HepG2 (cell line): ENCODE measurements around the gene SEMA4C. TPM values are rescaled to one million over a fixed set of nuclear protein-coding genes. Genes with fewer than 3 reads are reported as not detected.

Source experiments
- ATAC-seq: fragments of 200-7000 bp; cut with Tn5 transposase; 3 replicates; pipeline ENCODE4 v1.9.1; 2020; ENCODE audit warnings: mild to moderate bottlenecking, moderate library complexity
- BruUV-seq: library from RNA; stranded (reverse); fragments of 400-500 nt; replicated peaks from 2 replicates; lab custom pipeline; 2021; lab: Mats Ljungman, UMichigan
- CTCF ChIA-PET: fragments of 300-600 bp; formaldehyde crosslinking; extraction: SDS; loops from one replicate; lab custom pipeline; 2021; ENCODE audit warnings: low total read pairs, inconsistent platforms, low intra/inter-chr PET ratio; lab: Yijun Ruan, JAX
- POLR2A ChIA-PET: fragments of 350-600 bp; sonication (Branson Sonifier 250); formaldehyde crosslinking; loops from one replicate; lab custom pipeline; 2020; ENCODE audit warnings: antibody characterized with exemption, inconsistent platforms; lab: Yijun Ruan, JAX
- DNase-seq: peaks from one replicate; pipeline ENCODE4 v3.0.0-alpha.2; 2015; ENCODE audit warnings: low spot score
- FAIRE-seq: peaks from 3 replicates; lab custom pipeline; 2011; peaks lifted over from hg19 to GRCh38; lab: Jason Lieb, UNC
- H2AFZ ChIP-seq: one replicate; pipeline ENCODE4 v1.6.1; 2011; ENCODE audit warnings: low read length, inconsistent platforms
- H3K27ac ChIP-seq: fragments of 300-600 bp; 3 replicates; pipeline ENCODE4 v1.8.0; 2011; ENCODE audit warnings: mixed run types, mild to moderate bottlenecking, mixed read lengths, low read length, inconsistent platforms; ENCODE audit not compliant: insufficient read depth; ENCODE audit errors: extremely low read length
- H3K27me3 ChIP-seq, 2 experiments: fragments of 200-600 bp in 1 of 2; 2 replicates in 1 of 2; 3 replicates in 1 of 2; pipeline versions ENCODE4 v1.6.0 to v1.8.0; 2011; ENCODE audit warnings: low read length in 2 of 2, mild to moderate bottlenecking in 2 of 2, moderate library complexity in 2 of 2, inconsistent platforms in 1 of 2; ENCODE audit not compliant: insufficient read depth in 2 of 2, control insufficient read depth in 1 of 2
- H3K36me3 ChIP-seq, 2 experiments: fragments of 200-600 bp in 1 of 2; replicated peaks in 1 of 2; 2 replicates in 1 of 2; 3 replicates in 1 of 2; pipeline versions ENCODE4 v1.5.1 to v1.8.0; 2011; ENCODE audit warnings: low read length in 2 of 2, inconsistent platforms in 1 of 2; ENCODE audit not compliant: insufficient read depth in 2 of 2, control insufficient read depth in 1 of 2
- H3K4me1 ChIP-seq: 2 replicates; pipeline ENCODE4 v1.5.1; 2012; ENCODE audit warnings: low read length, inconsistent platforms; ENCODE audit not compliant: insufficient read depth
- H3K4me2 ChIP-seq: 2 replicates; pipeline ENCODE4 v1.6.0; 2011; ENCODE audit warnings: low read depth, low read length, inconsistent platforms
- H3K4me3 ChIP-seq, 3 experiments: fragments of 200-600 bp in 1 of 3; sonication (generic), shearing (Covaris generic) in 1 of 3; replicated peaks in 1 of 3; 2 replicates each; pipeline ENCODE4 v1.5.1; 2011 to 2016; ENCODE audit warnings: low read length in 3 of 3, inconsistent platforms in 2 of 3, low read depth in 2 of 3, mild to moderate bottlenecking in 2 of 3, control low read depth in 1 of 3, mixed read lengths in 1 of 3; ENCODE audit not compliant: insufficient read depth in 1 of 3
- H3K79me2 ChIP-seq: one replicate; pipeline ENCODE4 v1.6.1; 2011; ENCODE audit warnings: low read length, inconsistent platforms; ENCODE audit not compliant: insufficient read depth
- H3K9ac ChIP-seq: 2 replicates; pipeline ENCODE4 v1.6.0; 2011; ENCODE audit warnings: mild to moderate bottlenecking, low read depth, low read length, inconsistent platforms; ENCODE audit not compliant: insufficient read depth
- H3K9me3 ChIP-seq: 2 replicates; pipeline ENCODE4 v1.5.1; 2012; ENCODE audit warnings: mild to moderate bottlenecking, low read length
- H4K20me1 ChIP-seq: 2 replicates; pipeline ENCODE4 v1.6.0; 2011; ENCODE audit warnings: inconsistent platforms, mild to moderate bottlenecking, low read length, moderate library complexity; ENCODE audit not compliant: insufficient read depth
- FOSL2 ChIP-seq: sonication (generic); formaldehyde crosslinking; IDR thresholded peaks from 2 replicates; pipeline ENCODE4 v1.4.0; 2020; ENCODE audit warnings: missing genetic modification reagents
- KDM2A ChIP-seq: sonication (generic); formaldehyde crosslinking; IDR thresholded peaks from 2 replicates; pipeline ENCODE4 v1.4.0; 2020; ENCODE audit warnings: low read depth, missing genetic modification reagents, borderline replicate concordance
- KDM3A ChIP-seq: IDR thresholded peaks from 2 replicates; pipeline ENCODE4 v1.6.1; 2018; ENCODE audit warnings: low read depth, missing compliant biosample characterization
- MED8 ChIP-seq: sonication (generic); formaldehyde crosslinking; IDR thresholded peaks from 2 replicates; pipeline ENCODE4 v1.8.1; 2023; ENCODE audit warnings: mild to moderate bottlenecking, missing genetic modification reagents; ENCODE audit not compliant: insufficient replicate concordance
- MLXIP ChIP-seq: sonication (generic); formaldehyde crosslinking; IDR thresholded peaks from 2 replicates; pipeline ENCODE4 v1.9.0; 2021; ENCODE audit warnings: missing genetic modification reagents, borderline replicate concordance
- MTA1 ChIP-seq: sonication (generic); formaldehyde crosslinking; IDR thresholded peaks from 2 replicates; pipeline ENCODE4 v1.4.0; 2020; ENCODE audit warnings: missing genetic modification reagents, mild to moderate bottlenecking, borderline replicate concordance
- NR0B2 ChIP-seq: sonication (generic); formaldehyde crosslinking; IDR thresholded peaks from 2 replicates; pipeline ENCODE4 v1.4.0; 2020; ENCODE audit warnings: mild to moderate bottlenecking, missing genetic modification reagents
- RBFOX2 ChIP-seq: fragments of 200-400 bp; formaldehyde crosslinking; IDR thresholded peaks from 2 replicates; pipeline ENCODE4 v1.6.1; 2017; ENCODE audit warnings: low read depth, mild to moderate bottlenecking, low read length
- TEAD3 ChIP-seq: optimal IDR thresholded peaks from 2 replicates; pipeline ENCODE3; 2016; ENCODE audit warnings: borderline replicate concordance
- ZFP36L1 ChIP-seq: sonication (generic); formaldehyde crosslinking; IDR thresholded peaks from 2 replicates; pipeline ENCODE4 v1.8.0; 2022; ENCODE audit warnings: mild to moderate bottlenecking, missing genetic modification reagents, moderate library complexity
- ZHX1 ChIP-seq: sonication (generic); formaldehyde crosslinking; IDR thresholded peaks from 2 replicates; pipeline ENCODE4 v1.8.1; 2022; ENCODE audit warnings: low read depth, mild to moderate bottlenecking, missing genetic modification reagents
- ZNF180 ChIP-seq: sonication (generic); formaldehyde crosslinking; IDR thresholded peaks from 2 replicates; pipeline ENCODE4 v1.4.0; 2020; ENCODE audit warnings: low read depth, missing genetic modification reagents, borderline replicate concordance
- ZNF280B ChIP-seq: sonication (generic); formaldehyde crosslinking; IDR thresholded peaks from 2 replicates; pipeline ENCODE4 v1.5.0; 2020; ENCODE audit warnings: missing genetic modification reagents, mild to moderate bottlenecking, borderline replicate concordance
- ZNF329 ChIP-seq: sonication (generic); formaldehyde crosslinking; IDR thresholded peaks from 2 replicates; pipeline ENCODE4 v1.9.0; 2021; ENCODE audit warnings: low read depth, mild to moderate bottlenecking, missing genetic modification reagents
- ZNF432 ChIP-seq: sonication (generic); formaldehyde crosslinking; IDR thresholded peaks from 2 replicates; pipeline ENCODE4 v1.5.0; 2020; ENCODE audit warnings: missing genetic modification reagents, mild to moderate bottlenecking, borderline replicate concordance
- ZNF839 ChIP-seq: sonication (generic); formaldehyde crosslinking; IDR thresholded peaks from 2 replicates; pipeline ENCODE4 v1.4.0; 2020; ENCODE audit warnings: missing genetic modification reagents, mild to moderate bottlenecking, borderline replicate concordance
- WGBS: methylation state at CpG from one replicate; pipeline ENCODE4 v1.1.6; 2017; ENCODE audit warnings: low lambda C conversion rate; 5-methylcytosine and 5-hydroxymethylcytosine counted together
- in situ Hi-C: cut with HindIII; loops from 2 replicates; pipeline ENCODE4 v1.10.0; 2017; ENCODE audit warnings: low pct_unique_long_range_greater_than_20kb; ENCODE audit not compliant: extremely low pct_ligation_motif_present
- intact Hi-C: fragments of 100-400 bp; cut with micrococcal nuclease; formaldehyde crosslinking; loops from one replicate; pipeline ENCODE4 v1.10.0; 2022; ENCODE audit not compliant: unreplicated experiment
- polyA plus RNA-seq, 8 experiments: library from polyadenylated mRNA; depleted of rRNA in 3 of 8; stranded (reverse) in 7 of 8; unstranded in 1 of 8; fragments of >200 nt; fragmentation: Illumina TruSeq in 4 of 8; extraction: Trizol in 4 of 8; gene quantifications; 2 replicates each; pipeline versions ENCODE4 v1.2.1 to v1.2.3, GENCODE V29; 2011 to 2016; ENCODE audit warnings: low read depth in 4 of 8, missing spikeins in 1 of 8, mixed read lengths in 1 of 8; ENCODE audit not compliant: insufficient read depth in 1 of 8
- total RNA-seq, 5 experiments: library from RNA; depleted of rRNA; stranded (reverse); fragments of >200 nt; fragmentation: Illumina TruSeq; extraction: Trizol; gene quantifications; 2 replicates each; pipeline ENCODE4 v1.2.3, GENCODE V29; 2016; ENCODE audit warnings: low read depth in 1 of 5

SEMA4C gene
- total and polyA plus RNA-seq, 2 of the 13 experiments (the other 11 are each of a cell fraction or from before 2014, with no cell fraction given) = 25.9 to 46.6 TPM

- WGBS = 25% methylated on average over 19 of the region's 19 CpGs
- no peak for TF ChIP-seq ZFP36L1 (CRISPR knock-in tag)
- TF ChIP-seq TEAD3 (CRISPR knock-in tag) = no peak
- no peak for TF ChIP-seq ZNF329
- TF ChIP-seq ZNF280B (CRISPR knock-in tag) = no peak
- TF ChIP-seq ZNF180 (CRISPR knock-in tag) = no peak
- no peak for TF ChIP-seq RBFOX2
- TF ChIP-seq ZNF432 = no peak
- no peak for TF ChIP-seq MTA1 (CRISPR knock-in tag)
- TF ChIP-seq MED8 (CRISPR knock-in tag) = no peak
- TF ChIP-seq ZHX1 = no peak
- no peak for TF ChIP-seq FOSL2 (CRISPR knock-in tag)
- TF ChIP-seq NR0B2 (CRISPR knock-in tag) = no peak
- no peak for TF ChIP-seq MLXIP
- TF ChIP-seq ZNF839 = no peak
- TF ChIP-seq KDM3A (CRISPR knock-in tag) = no peak
- TF ChIP-seq KDM2A (CRISPR knock-in tag) = no peak
These were observed 49.1 kb upstream of the SEMA4C start for GRCh38 chr2:96918754-96919550.

More at GRCh38 chr2:96918754-96919550, 49.1 kb upstream of the SEMA4C start:
- no peak for ATAC-seq
- Histone ChIP-seq H3K79me2 (no peaks in the 10 kb centered on the region), H3K9ac (no peak overlapping the region), H3K27me3 (peaks cover 5 to 65% of the 10 kb centered on the region in 2 experiments; a peak in 4 of 5 replicates), H3K9me3 (no peaks in the 10 kb centered on the region), H3K4me1 (peaks cover 9% of the 10 kb centered on the region), H3K4me3 (no peak overlapping the region), H4K20me1 (no peaks in the 10 kb centered on the region), H3K36me3 (no peaks in the 10 kb centered on the region), H3K27ac (no peak overlapping the region), H2AFZ (no peak overlapping the region), H3K4me2 (no peak overlapping the region)
- ChIA-PET POLR2A (no interaction called here), CTCF (no interaction called here)
- no TSS peak for BruUV-seq
- intact Hi-C loops (no loop called here), in situ Hi-C loops (no loop called here)
- no peak for FAIRE-seq
- no peak for DNase-seq
